GM12878 (cell line): ENCODE data around the gene EFCAB7. TPM values are rescaled to one million over a fixed set of nuclear protein-coding genes. Genes with fewer than 3 reads are reported as not detected.
A peak's percentile ranks its signal among the peaks of the same experiment; 100 is the strongest.

ENCODE experiments used
- ASH2L ChIP-seq: fragments of 300-600, 200-600 bp; sonication (generic); IDR thresholded peaks from 2 replicates; pipeline ENCODE4 v1.6.1; 2017; ENCODE audit warnings: low read depth, mild to moderate bottlenecking, borderline replicate concordance
- IKZF2 ChIP-seq, 2 experiments: fragments of 450-650 bp; IDR thresholded peaks; 2 replicates each; pipeline ENCODE4 v1.6.1; 2017; ENCODE audit warnings: mild to moderate bottlenecking in 2 of 2, moderate library complexity in 2 of 2
- NFYB ChIP-seq: IDR thresholded peaks from 2 replicates; pipeline ENCODE4 v1.6.1; 2011; ENCODE audit warnings: low read depth, mild to moderate bottlenecking, low read length, improper control_type of control experiment, moderate library complexity; ENCODE audit not compliant: insufficient read depth
- PAX5 ChIP-seq: IDR thresholded peaks from 2 replicates; pipeline ENCODE4 v1.6.1; 2011; ENCODE audit warnings: low read depth, low read length, borderline replicate concordance
- PAX8 ChIP-seq: fragments of 450-650 bp; IDR thresholded peaks from 2 replicates; pipeline ENCODE4 v1.6.1; 2017; ENCODE audit warnings: mild to moderate bottlenecking, moderate library complexity
- RELB ChIP-seq: fragments of 450-650 bp; IDR thresholded peaks from 2 replicates; pipeline ENCODE4 v1.6.1; 2017; ENCODE audit warnings: low read depth, mild to moderate bottlenecking, moderate library complexity
- SIX5 ChIP-seq: IDR thresholded peaks from 2 replicates; pipeline ENCODE4 v1.6.1; 2011; ENCODE audit warnings: mild to moderate bottlenecking, low read depth, low read length, moderate library complexity; ENCODE audit not compliant: severe bottlenecking
- TAF1 ChIP-seq: IDR thresholded peaks from 2 replicates; pipeline ENCODE4 v1.6.1; 2011; ENCODE audit warnings: mild to moderate bottlenecking, low read depth, low read length, borderline replicate concordance
- ZBTB40 ChIP-seq: fragments of 450-650 bp; IDR thresholded peaks from 2 replicates; pipeline ENCODE4 v1.6.1; 2016; ENCODE audit warnings: mild to moderate bottlenecking, moderate library complexity, borderline replicate concordance
- ZNF592 ChIP-seq: fragments of 450-650 bp; IDR thresholded peaks from 2 replicates; pipeline ENCODE4 v1.6.1; 2017; ENCODE audit warnings: mild to moderate bottlenecking, moderate library complexity
- polyA plus RNA-seq, 11 experiments: library from polyadenylated mRNA; depleted of rRNA in 4 of 11; unstranded in 6 of 11; stranded (reverse) in 5 of 11; fragments of >200 nt; fragmentation: Nextera tagmentation in 4 of 11; fragmentation: Illumina TruSeq in 1 of 11; extraction: Ambion mirVana in 4 of 11; extraction: Trizol in 1 of 11; gene quantifications; 1 replicate in 1 of 11; 2 replicates in 10 of 11; pipeline versions ENCODE4 v1.2.1 to v1.2.3, GENCODE V29; 2011 to 2016; ENCODE audit warnings: inconsistent platforms in 2 of 11, missing spikeins in 2 of 11, low read depth in 1 of 11
- total RNA-seq, 4 experiments: library from RNA; depleted of rRNA in 3 of 4; stranded (reverse); fragments of >200 nt in 3 of 4; fragmentation: Illumina TruSeq in 1 of 4; extraction: Trizol in 1 of 4; gene quantifications; 2 replicates each; pipeline versions ENCODE4 v1.2.1 to v1.2.3, GENCODE V29; 2013 to 2021

The EFCAB7 gene
- total and polyA plus RNA-seq, 10 of the 15 experiments (the other 5 are each of a cell fraction or from before 2014, with no cell fraction given), result 4.4 to 9.8 (median 5.7) TPM

- TF ChIP-seq ZBTB40, result peak; percentile 100
- TF ChIP-seq PAX5, result peak; percentile 55; the same call in 1 of the 2 replicates
- TF ChIP-seq IKZF2 (IDR thresholded peaks at IDR 0.05), result peak; percentile 56 to 89; a peak in 3 of 4 replicates
- peak; percentile 69 for TF ChIP-seq ASH2L
- no peak for TF ChIP-seq ZNF592
- peak; percentile 99 for TF ChIP-seq RELB
- TF ChIP-seq TAF1, result peak; percentile 88
- TF ChIP-seq NFYB, result no peak
- peak; percentile 40 for TF ChIP-seq SIX5
- TF ChIP-seq PAX8, result no peak
Measured at GRCh38 chr1:63522891-63523728, at the start of gene EFCAB7, which contains the start of gene ITGB3BP (continued).
